ENCODE measurements around the gene EFCAB11.

Gene EFCAB11

DNA sequence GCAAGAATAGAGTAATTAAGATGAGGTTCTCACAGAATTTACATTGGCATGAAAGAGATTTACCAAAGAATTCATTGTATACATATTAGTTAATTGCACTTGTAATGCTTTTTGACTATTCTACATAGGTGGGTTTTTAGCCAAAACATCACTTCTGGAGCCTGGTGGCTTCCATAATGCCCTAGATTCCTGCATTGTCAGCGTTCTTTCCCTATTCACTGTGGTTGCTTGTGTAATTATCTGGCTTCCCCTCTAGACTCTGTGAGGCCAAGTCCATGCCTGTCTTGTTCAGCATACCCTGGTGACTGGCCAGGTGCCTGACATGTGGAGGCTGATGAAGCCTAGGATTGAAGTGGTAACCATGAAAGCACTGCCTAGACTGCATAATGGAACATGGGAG, 42.4 kb upstream of the EFCAB11 start:
- Histone ChIP-seq H3K9me3 (ENCODE audit: low read length) (no peaks in the 10 kb centered on the region), H3K4me1 (ENCODE audit: insufficient read depth, low read length, severe bottlenecking) (no peaks in the 10 kb centered on the region), H3K27ac (ENCODE audit: low read depth, low read length, poor library complexity, severe bottlenecking) (no peak overlapping the region), H3K79me2 (ENCODE audit: insufficient read depth, low read length) (no peaks in the 10 kb centered on the region), H2AFZ (ENCODE audit: low read length) (no peak overlapping the region), H4K20me1 (ENCODE audit: insufficient read depth, low read length) (no peaks in the 10 kb centered on the region), H3K4me2 (ENCODE audit: low read length) (no peak overlapping the region), H3K9me2 (ENCODE audit: low read depth, low read length) (no peaks in the 10 kb centered on the region), H3F3A (ENCODE audit: insufficient read depth, low read length) (no peaks in the 10 kb centered on the region), H3K4me3 (ENCODE audit: low read depth, low read length, poor library complexity, severe bottlenecking) (no peak overlapping the region), H3K9ac (ENCODE audit: low read length) (no peak overlapping the region), H3K36me3 (ENCODE audit: insufficient read depth, low read length) (peaks cover 83% of the 10 kb centered on the region), H3K27me3 (ENCODE audit: insufficient read depth, low read length) (no peaks in the 10 kb centered on the region)
- TF ChIP-seq, protein P1, sequence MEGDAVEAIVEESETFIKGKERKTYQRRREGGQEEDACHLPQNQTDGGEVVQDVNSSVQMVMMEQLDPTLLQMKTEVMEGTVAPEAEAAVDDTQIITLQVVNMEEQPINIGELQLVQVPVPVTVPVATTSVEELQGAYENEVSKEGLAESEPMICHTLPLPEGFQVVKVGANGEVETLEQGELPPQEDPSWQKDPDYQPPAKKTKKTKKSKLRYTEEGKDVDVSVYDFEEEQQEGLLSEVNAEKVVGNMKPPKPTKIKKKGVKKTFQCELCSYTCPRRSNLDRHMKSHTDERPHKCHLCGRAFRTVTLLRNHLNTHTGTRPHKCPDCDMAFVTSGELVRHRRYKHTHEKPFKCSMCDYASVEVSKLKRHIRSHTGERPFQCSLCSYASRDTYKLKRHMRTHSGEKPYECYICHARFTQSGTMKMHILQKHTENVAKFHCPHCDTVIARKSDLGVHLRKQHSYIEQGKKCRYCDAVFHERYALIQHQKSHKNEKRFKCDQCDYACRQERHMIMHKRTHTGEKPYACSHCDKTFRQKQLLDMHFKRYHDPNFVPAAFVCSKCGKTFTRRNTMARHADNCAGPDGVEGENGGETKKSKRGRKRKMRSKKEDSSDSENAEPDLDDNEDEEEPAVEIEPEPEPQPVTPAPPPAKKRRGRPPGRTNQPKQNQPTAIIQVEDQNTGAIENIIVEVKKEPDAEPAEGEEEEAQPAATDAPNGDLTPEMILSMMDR (IDR thresholded peaks at IDR 0.05; ENCODE audit: low read length) = no peak
- no peak for TF ChIP-seq EZH2 (IDR thresholded peaks at IDR 0.05; ENCODE audit: borderline replicate concordance, low read length)

DNA sequence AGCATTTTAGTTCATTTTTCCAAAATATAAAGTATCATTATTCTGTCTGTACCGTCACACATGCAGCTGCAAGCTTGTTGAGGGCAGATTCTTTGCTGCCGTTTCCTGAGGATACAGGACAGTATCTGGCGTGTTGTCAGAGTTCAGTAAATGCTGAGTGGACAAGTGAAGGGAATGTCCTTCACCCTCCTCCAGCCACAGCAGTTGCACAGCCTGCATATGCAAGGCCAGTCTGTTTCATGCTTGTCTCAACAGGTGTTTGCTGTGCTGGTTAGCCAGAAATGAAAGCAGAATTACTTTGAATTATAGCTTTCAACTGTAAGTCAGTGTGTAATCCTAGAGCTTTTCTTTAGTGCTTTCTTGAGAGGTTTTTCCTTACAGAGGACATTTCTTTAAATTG, 37.7 kb upstream of the EFCAB11 start:
- H3K9me3 ChIP-seq (ENCODE audit: low read length) = no peaks in the 10 kb centered on the region
- TF ChIP-seq EZH2 (IDR thresholded peaks at IDR 0.05; ENCODE audit: borderline replicate concordance, low read length) = no peak
- TF ChIP-seq, protein P1 (IDR thresholded peaks at IDR 0.05; ENCODE audit: low read length) = no peak
- no peak overlapping the region for H3K4me3 ChIP-seq (ENCODE audit: low read depth, low read length, poor library complexity, severe bottlenecking)
- H3K4me1 ChIP-seq (ENCODE audit: insufficient read depth, low read length, severe bottlenecking) = no peaks in the 10 kb centered on the region
- no peaks in the 10 kb centered on the region for H3K9me2 ChIP-seq (ENCODE audit: low read depth, low read length)
- no peaks in the 10 kb centered on the region for H3F3A ChIP-seq (ENCODE audit: insufficient read depth, low read length)
- H4K20me1 ChIP-seq (ENCODE audit: insufficient read depth, low read length) = no peaks in the 10 kb centered on the region
- H3K27ac ChIP-seq (ENCODE audit: low read depth, low read length, poor library complexity, severe bottlenecking) = no peak overlapping the region
- no peak overlapping the region for H3K4me2 ChIP-seq (ENCODE audit: low read length)
- H3K9ac ChIP-seq (ENCODE audit: low read length) = no peak overlapping the region
- no peaks in the 10 kb centered on the region for H3K27me3 ChIP-seq (ENCODE audit: insufficient read depth, low read length)
- peaks cover 95% of the 10 kb centered on the region for H3K36me3 ChIP-seq (ENCODE audit: insufficient read depth, low read length)
- H2AFZ ChIP-seq (ENCODE audit: low read length) = no peak overlapping the region
- no peaks in the 10 kb centered on the region for H3K79me2 ChIP-seq (ENCODE audit: insufficient read depth, low read length)

DNA sequence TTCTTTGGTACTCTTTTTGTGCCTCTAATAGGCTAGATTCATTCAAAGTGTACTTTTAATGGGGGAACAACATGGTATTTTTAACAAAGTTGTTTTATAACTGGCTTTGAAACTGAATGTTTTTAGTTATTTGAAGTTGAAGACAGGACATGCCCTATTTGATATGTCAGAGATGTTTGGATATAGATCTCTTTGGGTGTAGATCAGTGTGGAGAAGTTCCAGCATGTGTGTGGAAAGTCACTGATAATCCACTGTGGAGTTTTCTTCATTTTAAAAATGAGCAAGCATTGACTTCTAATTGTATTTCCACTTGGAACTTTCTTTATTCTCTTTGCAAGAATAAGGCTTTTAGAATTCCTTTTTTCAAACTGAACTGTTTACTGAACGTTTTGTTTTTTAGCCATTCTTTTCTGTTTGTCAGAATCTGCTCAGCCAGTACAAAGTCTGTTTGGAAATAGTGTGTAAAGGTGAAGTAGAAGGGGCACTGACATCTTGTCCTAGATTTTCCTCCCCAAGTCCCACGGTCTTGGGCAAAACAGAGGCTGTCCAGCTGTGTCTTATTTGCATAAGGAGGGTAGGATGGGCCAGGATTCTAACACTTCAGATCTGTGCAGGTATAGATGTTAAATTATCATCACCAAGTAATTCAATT, 36.2 kb upstream of the EFCAB11 start:
- H3K27me3 ChIP-seq (ENCODE audit: insufficient read depth, low read length) = no peaks in the 10 kb centered on the region
- peaks cover 95% of the 10 kb centered on the region for H3K36me3 ChIP-seq (ENCODE audit: insufficient read depth, low read length)
- no peaks in the 10 kb centered on the region for H3K9me3 ChIP-seq (ENCODE audit: low read length)
- no peak overlapping the region for H3K9ac ChIP-seq (ENCODE audit: low read length)
- H2AFZ ChIP-seq (ENCODE audit: low read length) = no peak overlapping the region
- H4K20me1 ChIP-seq (ENCODE audit: insufficient read depth, low read length) = no peaks in the 10 kb centered on the region
- no peak overlapping the region for H3K4me3 ChIP-seq (ENCODE audit: low read depth, low read length, poor library complexity, severe bottlenecking)
- H3K27ac ChIP-seq (ENCODE audit: low read depth, low read length, poor library complexity, severe bottlenecking) = no peak overlapping the region
- no peaks in the 10 kb centered on the region for H3K9me2 ChIP-seq (ENCODE audit: low read depth, low read length)
- no peaks in the 10 kb centered on the region for H3K79me2 ChIP-seq (ENCODE audit: insufficient read depth, low read length)
- no peak for TF ChIP-seq EZH2 (IDR thresholded peaks at IDR 0.05; ENCODE audit: borderline replicate concordance, low read length)
- TF ChIP-seq, protein P1 (IDR thresholded peaks at IDR 0.05; ENCODE audit: low read length) = no peak
- H3K4me1 ChIP-seq (ENCODE audit: insufficient read depth, low read length, severe bottlenecking) = no peaks in the 10 kb centered on the region
- no peaks in the 10 kb centered on the region for H3F3A ChIP-seq (ENCODE audit: insufficient read depth, low read length)
- no peak overlapping the region for H3K4me2 ChIP-seq (ENCODE audit: low read length)
